WTC11 (cell line): ENCODE results near the gene OAS2. TPM values are rescaled to one million over a fixed set of nuclear protein-coding genes. Genes with fewer than 3 reads are reported as not detected.

Experiments
- ATAC-seq: fragments of 200-7000 bp; cut with Tn5 transposase; 2 replicates; pipeline ENCODE4 v1.10.0; 2021; ENCODE audit warnings: mild to moderate bottlenecking, moderate library complexity
- CTCF ChIA-PET: fragments of 300-600 bp; sonication (Branson Sonifier 250); formaldehyde crosslinking; loops from one replicate; lab custom pipeline; 2021; ENCODE audit warnings: antibody characterized with exemption; lab: Charles Lee
- POLR2A ChIA-PET: fragments of 350-600 bp; sonication (Branson Sonifier 250); formaldehyde crosslinking; loops from one replicate; lab custom pipeline; 2021; ENCODE audit warnings: antibody characterized with exemption; lab: Charles Lee
- DNase-seq: peaks from one replicate; pipeline ENCODE4 v3.0.0; 2021; ENCODE audit warnings: low spot score
- H3K27ac Mint-ChIP-seq: 2 replicates; pipeline ENCODE4 v1.8.0; 2021; ENCODE audit warnings: mixed read lengths
- H3K27me3 Mint-ChIP-seq: 2 replicates; pipeline ENCODE4 v1.8.0; 2021; ENCODE audit warnings: low read depth, mild to moderate bottlenecking, moderate library complexity, mixed read lengths
- H3K36me3 Mint-ChIP-seq: 2 replicates; pipeline ENCODE4 v1.8.0; 2021; ENCODE audit warnings: mixed read lengths
- H3K4me1 Mint-ChIP-seq: 2 replicates; pipeline ENCODE4 v1.8.0; 2022; ENCODE audit warnings: mixed read lengths
- H3K4me3 Mint-ChIP-seq: 2 replicates; pipeline ENCODE4 v1.8.0; 2021; ENCODE audit warnings: mild to moderate bottlenecking, moderate library complexity, mixed read lengths
- H3K9me3 Mint-ChIP-seq: 2 replicates; pipeline ENCODE4 v1.8.0; 2021; ENCODE audit warnings: mixed read lengths
- ATF2 ChIP-seq: sonication (generic); formaldehyde crosslinking; IDR thresholded peaks from 2 replicates; pipeline ENCODE4 v1.8.1; 2022; ENCODE audit warnings: low read depth, missing genetic modification reagents, borderline replicate concordance
- CTCF ChIP-seq: fragments of 200-600 bp; IDR thresholded peaks from 2 replicates; pipeline ENCODE4 v1.8.0; 2022; ENCODE audit warnings: antibody characterized with exemption
- ESRRA ChIP-seq: sonication (generic); formaldehyde crosslinking; IDR thresholded peaks from 2 replicates; pipeline ENCODE4 v1.8.1; 2022; ENCODE audit warnings: mild to moderate bottlenecking, missing genetic modification reagents, borderline replicate concordance
- ETV6 ChIP-seq: sonication (generic); formaldehyde crosslinking; IDR thresholded peaks from 2 replicates; pipeline ENCODE4 v1.8.1; 2022; ENCODE audit warnings: mild to moderate bottlenecking, missing genetic modification reagents
- FOXK1 ChIP-seq: sonication (generic); formaldehyde crosslinking; IDR thresholded peaks from 2 replicates; pipeline ENCODE4 v1.8.0; 2022; ENCODE audit warnings: mild to moderate bottlenecking, moderate library complexity, missing genetic modification reagents
- FOXP1 ChIP-seq: sonication (generic); formaldehyde crosslinking; IDR thresholded peaks from 2 replicates; pipeline ENCODE4 v1.8.0; 2022; ENCODE audit warnings: missing genetic modification reagents, mild to moderate bottlenecking, moderate library complexity, borderline replicate concordance
- GABPB1 ChIP-seq: sonication (generic); formaldehyde crosslinking; IDR thresholded peaks from 2 replicates; pipeline ENCODE4 v1.8.1; 2023; ENCODE audit warnings: mild to moderate bottlenecking, missing genetic modification reagents
- GRHL2 ChIP-seq: fragments of 250-450 bp; sonication (Bioruptor Pico); IDR thresholded peaks from 2 replicates; pipeline ENCODE4 v1.8.0; 2022; ENCODE audit warnings: mild to moderate bottlenecking, moderate library complexity; ENCODE audit not compliant: insufficient replicate concordance, severe bottlenecking
- IRF1 ChIP-seq: sonication (generic); formaldehyde crosslinking; IDR thresholded peaks from 2 replicates; pipeline ENCODE4 v1.8.0; 2023; ENCODE audit warnings: missing genetic modification reagents
- PRDM15 ChIP-seq: sonication (generic); formaldehyde crosslinking; IDR thresholded peaks from 2 replicates; pipeline ENCODE4 v1.8.0; 2022; ENCODE audit warnings: missing genetic modification reagents
- RORB ChIP-seq: fragments of 250-450 bp; sonication (Bioruptor Pico); IDR thresholded peaks from 2 replicates; pipeline ENCODE4 v1.9.0; 2021; ENCODE audit warnings: mild to moderate bottlenecking
- TCF7 ChIP-seq: sonication (generic); formaldehyde crosslinking; IDR thresholded peaks from 2 replicates; pipeline ENCODE4 v1.8.0; 2022; ENCODE audit warnings: mild to moderate bottlenecking, low read depth, missing genetic modification reagents, moderate library complexity
- USF1 ChIP-seq: sonication (generic); formaldehyde crosslinking; IDR thresholded peaks from 2 replicates; pipeline ENCODE4 v1.8.0; 2022; ENCODE audit warnings: mild to moderate bottlenecking, missing genetic modification reagents
- ZNF263 ChIP-seq: sonication (generic); formaldehyde crosslinking; IDR thresholded peaks from 2 replicates; pipeline ENCODE4 v1.8.1; 2022; ENCODE audit warnings: low read depth, mild to moderate bottlenecking, moderate library complexity, missing genetic modification reagents
- ZNF532 ChIP-seq: fragments of 250-450 bp; sonication (Bioruptor Pico); IDR thresholded peaks from 2 replicates; pipeline ENCODE4 v1.9.0; 2021; ENCODE audit warnings: mild to moderate bottlenecking, borderline replicate concordance
- ZNF671 ChIP-seq: fragments of 250-450 bp; sonication (Bioruptor Pico); IDR thresholded peaks from 2 replicates; pipeline ENCODE4 v1.8.0; 2021; ENCODE audit warnings: mild to moderate bottlenecking
- total RNA-seq: library from RNA; stranded (reverse); gene quantifications from 3 replicates; pipeline ENCODE4 v1.2.3, GENCODE V29; 2021

Gene OAS2
- total RNA-seq, 1 experiment from 2014 or later = 0.28 TPM

GRCh38 chr12:112967858-112968257 is 10.5 kb upstream of the OAS2 start:
- H3K4me1 Mint-ChIP-seq = no peaks in the 10 kb centered on the region
- CTCF ChIA-PET = no interaction called here

GRCh38 chr12:112969547-112970306 is 8.6 kb upstream of the OAS2 start:
- ATAC-seq (no peak), DNase-seq (no peak)
- H3K4me1 Mint-ChIP-seq = no peaks in the 10 kb centered on the region
- H3K27ac Mint-ChIP-seq = no peak overlapping the region
- H3K27me3 Mint-ChIP-seq = no peaks in the 10 kb centered on the region; the same call in 1 of the 2 replicates
- H3K4me3 Mint-ChIP-seq = no peak overlapping the region
- H3K9me3 Mint-ChIP-seq = no peaks in the 10 kb centered on the region
- POLR2A ChIA-PET = no interaction called here
- no peaks in the 10 kb centered on the region for H3K36me3 Mint-ChIP-seq
- CTCF ChIA-PET = interaction anchor here (1.6 kb wide), 1 partner anchor 23 kb away, joined by 5 read pairs; no protein-coding TSS in a partner anchor
- TF ChIP-seq ETV6 (CRISPR knock-in tag) = no peak
- TF ChIP-seq FOXK1 (CRISPR knock-in tag) = no peak
- no peak for TF ChIP-seq ESRRA (CRISPR knock-in tag)
- TF ChIP-seq ZNF671 (CRISPR knock-in tag) = no peak
- TF ChIP-seq RORB (CRISPR knock-in tag) = no peak
- no peak for TF ChIP-seq ZNF532 (CRISPR knock-in tag)
- no peak for TF ChIP-seq GABPB1
- no peak for TF ChIP-seq CTCF

More at GRCh38 chr12:112967858-112968257, 10.5 kb upstream of the OAS2 start:
- no peak overlapping the region for H3K4me3 Mint-ChIP-seq
- TF ChIP-seq GRHL2 (CRISPR knock-in tag) (no peak), TCF7 (CRISPR knock-in tag) (no peak), ZNF263 (CRISPR knock-in tag) (no peak), USF1 (CRISPR knock-in tag) (no peak), IRF1 (CRISPR knock-in tag) (no peak), ATF2 (CRISPR knock-in tag) (no peak), FOXP1 (CRISPR knock-in tag) (no peak), PRDM15 (no peak)
- TF ChIP-seq, all 79 proteins: peak for 0
- Mint-ChIP-seq H3K36me3 (no peaks in the 10 kb centered on the region), H3K9me3 (no peaks in the 10 kb centered on the region), H3K27me3 (no peaks in the 10 kb centered on the region; the same call in 1 of the 2 replicates), H3K27ac (no peak overlapping the region)
- ATAC-seq = no peak
- POLR2A ChIA-PET = no interaction called here
- no peak for DNase-seq
